ENCODE data around the gene STAMBPL1.
"Not testable (repeated sequence)": the region's sequence is repeated elsewhere in the genome, so short reads cannot be mapped to it uniquely, and the experiment has no call there.

The STAMBPL1 gene

GRCh38 chr10:88920986-88921593, 41.0 kb downstream of the STAMBPL1 start:
- DNase-seq (ENCODE audit: low read depth), result no peak

GRCh38 chr10:88922041-88922440, 42.0 kb downstream of the STAMBPL1 start:
- DNase-seq (ENCODE audit: low read depth), result no peak

- no peak for DNase-seq (ENCODE audit: low read depth)
Observed at GRCh38 chr10:88923520-88923919, 43.5 kb downstream of the STAMBPL1 start.

GRCh38 chr10:88926566-88927415, 46.7 kb downstream of the STAMBPL1 start:
- no peak for DNase-seq (ENCODE audit: low read depth)

- DNase-seq (ENCODE audit: low read depth), result no peak
Observed at GRCh38 chr10:88927416-88927690, 47.3 kb downstream of the STAMBPL1 start.

GRCh38 chr10:88928254-88928653, 48.2 kb downstream of the STAMBPL1 start:
- DNase-seq (ENCODE audit: low read depth), result no peak

- DNase-seq (ENCODE audit: low read depth), result no peak
Observed at GRCh38 chr10:88931548-88931947, 51.5 kb downstream of the STAMBPL1 start.

- not testable (repeated sequence) for DNase-seq (ENCODE audit: low read depth)
Observed at GRCh38 chr10:88932029-88932428, 52.0 kb downstream of the STAMBPL1 start.

- no peak for DNase-seq (ENCODE audit: low read depth)
Observed at GRCh38 chr10:88932539-88933256, 52.7 kb downstream of the STAMBPL1 start.

- DNase-seq (ENCODE audit: low read depth), result no peak
Observed at GRCh38 chr10:88933564-88933963, 53.5 kb downstream of the STAMBPL1 start.

- DNase-seq (ENCODE audit: low read depth), result peak; percentile 27
Observed at GRCh38 chr10:88934900-88935672, 55.0 kb downstream of the STAMBPL1 start.

- no peak for DNase-seq (ENCODE audit: low read depth)
Observed at GRCh38 chr10:88936656-88937055, 56.6 kb downstream of the STAMBPL1 start.

- no peak for DNase-seq (ENCODE audit: low read depth)
Observed at GRCh38 chr10:88938039-88938438, 58.0 kb downstream of the STAMBPL1 start.

GRCh38 chr10:88938938-88939337, 58.9 kb downstream of the STAMBPL1 start:
- no peak for DNase-seq (ENCODE audit: low read depth)

GRCh38 chr10:88941026-88941425, 61.0 kb downstream of the STAMBPL1 start:
- DNase-seq (ENCODE audit: low read depth), result no peak

GRCh38 chr10:88943778-88944177, 63.7 kb downstream of the STAMBPL1 start:
- DNase-seq (ENCODE audit: low read depth), result no peak

GRCh38 chr10:88944813-88945212, 64.8 kb downstream of the STAMBPL1 start:
- DNase-seq (ENCODE audit: low read depth), result no peak

GRCh38 chr10:88946200-88946599, 66.2 kb downstream of the STAMBPL1 start:
- DNase-seq (ENCODE audit: low read depth), result no peak

- DNase-seq (ENCODE audit: low read depth), result no peak
Observed at GRCh38 chr10:88946965-88947590, 67.0 kb downstream of the STAMBPL1 start.

- no peak for DNase-seq (ENCODE audit: low read depth)
Observed at GRCh38 chr10:88949051-88949450, 69.0 kb downstream of the STAMBPL1 start.

GRCh38 chr10:88949912-88950837, 70.1 kb downstream of the STAMBPL1 start:
- DNase-seq (ENCODE audit: low read depth), result no peak

All from stimulated activated CD8-positive, alpha-beta memory T cell treated with anti-CD3 and anti-CD28 coated beads, Interleukin-15, amount 100 ng/mL, for 24 hours (primary cell).